HG03571 (cell line): ENCODE data around the gene EPHB2.
"Not testable (repeated sequence)": the region's sequence is repeated elsewhere in the genome, so short reads cannot be mapped to it uniquely, and the experiment has no call there.

Source experiments
- ATAC-seq: cut with Tn5 transposase; IDR thresholded peaks from one replicate; pipeline ENCODE4 v1.9.1; 2021; ENCODE audit not compliant: unreplicated experiment

EPHB2 gene

DNA sequence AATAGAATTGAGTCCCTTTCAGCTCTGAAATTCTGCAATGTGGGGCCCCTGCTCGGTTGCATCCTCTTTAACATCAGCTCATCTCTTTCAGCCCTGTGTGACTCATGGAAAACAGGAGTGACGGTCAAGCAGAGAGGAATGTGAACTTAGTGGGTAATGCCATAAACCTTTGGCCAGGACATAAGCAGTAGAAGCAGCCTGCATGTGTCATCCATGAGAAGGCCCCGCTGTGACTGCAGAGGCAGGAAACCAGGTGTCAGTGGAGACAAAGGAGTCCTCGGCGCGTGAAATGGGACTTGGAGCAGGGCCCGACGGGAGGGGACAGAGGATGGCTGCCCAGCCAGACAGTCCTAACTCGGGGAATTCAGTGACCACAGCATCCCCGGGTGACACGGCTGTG, 21.1 kb upstream of the EPHB2 start:
- no peak for ATAC-seq

DNA sequence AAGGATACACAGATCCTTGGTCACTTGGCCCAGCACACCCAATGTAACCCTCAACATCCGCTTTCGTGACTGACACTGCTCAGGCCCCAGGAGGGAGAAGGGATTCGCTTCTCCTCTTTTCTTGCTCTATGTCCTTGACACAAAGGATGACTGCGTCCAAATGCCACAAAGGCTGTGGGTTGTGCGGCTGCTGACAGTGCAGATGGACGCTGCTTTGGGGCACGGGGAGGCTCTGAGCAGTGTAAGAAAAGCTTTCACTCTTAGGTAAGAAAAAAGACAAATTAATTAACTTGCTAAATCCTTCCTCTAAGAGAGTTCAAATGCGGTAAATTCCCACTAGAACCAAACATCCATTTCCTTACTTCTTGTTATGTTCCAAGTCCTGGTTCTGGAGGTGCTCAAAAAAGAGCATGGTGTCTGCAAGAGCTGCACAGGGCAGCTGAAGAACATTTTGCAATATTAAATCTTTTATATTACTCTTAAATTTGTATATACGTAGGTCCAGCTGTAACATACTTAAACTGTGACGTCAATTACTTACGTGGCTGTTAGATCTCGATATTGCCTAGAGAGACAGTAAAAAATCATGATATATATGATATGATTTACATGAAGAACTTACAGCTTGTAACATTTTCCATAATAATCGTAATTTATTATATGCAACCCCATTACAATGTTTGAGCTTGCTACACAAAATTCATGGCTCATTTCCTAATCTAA, 19.4 kb upstream of the EPHB2 start:
- ATAC-seq: no peak

DNA sequence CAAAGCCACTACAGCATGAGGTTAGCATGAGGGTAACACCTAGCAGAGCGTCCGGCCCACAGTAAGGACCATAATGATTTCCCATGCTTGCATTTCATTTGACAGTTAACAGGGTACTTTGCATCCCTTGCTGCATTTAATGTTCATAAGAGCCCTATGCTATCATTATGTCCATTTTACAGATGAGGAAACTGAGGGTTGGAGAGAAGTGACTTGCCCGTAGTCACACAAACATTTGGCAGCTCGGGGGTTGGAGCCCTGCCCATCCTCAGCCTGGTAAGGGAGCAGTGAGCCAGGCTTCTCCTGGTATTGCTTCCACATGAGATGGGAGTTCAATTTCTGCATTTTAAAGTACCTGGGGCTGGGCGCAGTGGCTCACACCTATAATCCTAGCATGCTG, 16.5 kb upstream of the EPHB2 start:
- ATAC-seq: no peak

DNA sequence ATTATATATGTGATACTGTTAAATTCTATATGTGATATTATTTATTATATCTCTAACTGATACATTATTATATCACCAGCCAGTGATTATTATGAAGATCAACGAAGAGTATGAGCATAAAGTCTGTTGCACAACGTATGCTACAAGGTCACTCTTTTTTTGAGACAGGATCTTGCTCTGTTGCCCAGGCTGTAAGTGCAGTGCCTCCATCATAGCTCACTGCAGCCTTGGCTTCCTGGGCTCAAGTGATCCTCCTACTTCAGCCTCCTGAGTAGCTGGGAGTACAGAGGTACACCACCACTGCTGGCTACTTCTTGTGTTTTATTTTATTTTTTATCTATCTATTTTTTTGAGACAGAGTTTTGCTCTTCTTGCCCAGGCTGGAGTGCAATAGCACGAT, 14.0 kb upstream of the EPHB2 start:
- ATAC-seq: no peak

- ATAC-seq: no peak
Observed at GRCh38 chr1:22697980-22698379, 12.7 kb upstream of the EPHB2 start.

- no peak for ATAC-seq
Observed at GRCh38 chr1:22699681-22700520, 10.7 kb upstream of the EPHB2 start.

GRCh38 chr1:22702296-22703085, 8.1 kb upstream of the EPHB2 start:
- ATAC-seq: no peak

GRCh38 chr1:22704440-22705067, 6.1 kb upstream of the EPHB2 start:
- no peak for ATAC-seq

DNA sequence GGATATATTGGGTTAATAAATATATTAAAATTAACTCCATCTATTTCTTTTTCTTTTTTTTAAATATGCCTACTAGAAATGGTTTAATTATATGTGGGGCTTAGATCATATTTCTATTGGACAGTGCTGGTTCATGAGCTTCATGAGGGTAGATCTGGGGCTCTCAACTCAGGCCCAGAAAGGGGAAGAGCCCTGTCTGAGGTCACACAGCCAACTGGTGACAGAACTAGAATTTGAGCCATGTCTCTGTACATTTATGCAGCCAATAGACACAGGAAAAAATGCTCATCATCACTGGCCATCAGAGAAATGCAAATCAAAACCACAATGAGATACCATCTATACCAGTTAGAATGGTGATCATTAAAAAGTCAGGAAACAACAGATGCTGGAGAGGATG, 5.1 kb upstream of the EPHB2 start:
- no peak for ATAC-seq

GRCh38 chr1:22706100-22706499, 4.5 kb upstream of the EPHB2 start:
- not testable (repeated sequence) for ATAC-seq

GRCh38 chr1:22708777-22709176, 1.9 kb upstream of the EPHB2 start:
- ATAC-seq: no peak

DNA sequence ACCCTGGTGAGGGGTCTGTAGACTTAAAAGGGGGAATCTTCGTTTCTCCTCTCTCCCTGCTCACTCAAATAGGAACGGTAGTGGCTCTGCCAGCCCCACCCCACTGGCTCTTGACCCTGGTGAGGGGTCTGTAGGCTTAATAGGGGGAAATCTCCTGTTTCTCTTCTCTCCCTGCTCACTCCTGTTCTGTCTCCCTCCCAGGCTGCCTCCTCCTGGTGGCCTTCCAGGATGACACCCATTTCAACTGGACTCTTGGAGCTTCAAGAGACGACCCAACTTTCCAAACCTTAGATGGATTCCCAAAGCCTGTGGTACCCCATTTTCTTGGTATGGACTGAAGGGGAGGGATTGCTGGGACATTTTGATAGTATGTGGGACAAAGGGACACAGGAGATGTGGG, 1.4 kb upstream of the EPHB2 start:
- ATAC-seq: no peak

DNA sequence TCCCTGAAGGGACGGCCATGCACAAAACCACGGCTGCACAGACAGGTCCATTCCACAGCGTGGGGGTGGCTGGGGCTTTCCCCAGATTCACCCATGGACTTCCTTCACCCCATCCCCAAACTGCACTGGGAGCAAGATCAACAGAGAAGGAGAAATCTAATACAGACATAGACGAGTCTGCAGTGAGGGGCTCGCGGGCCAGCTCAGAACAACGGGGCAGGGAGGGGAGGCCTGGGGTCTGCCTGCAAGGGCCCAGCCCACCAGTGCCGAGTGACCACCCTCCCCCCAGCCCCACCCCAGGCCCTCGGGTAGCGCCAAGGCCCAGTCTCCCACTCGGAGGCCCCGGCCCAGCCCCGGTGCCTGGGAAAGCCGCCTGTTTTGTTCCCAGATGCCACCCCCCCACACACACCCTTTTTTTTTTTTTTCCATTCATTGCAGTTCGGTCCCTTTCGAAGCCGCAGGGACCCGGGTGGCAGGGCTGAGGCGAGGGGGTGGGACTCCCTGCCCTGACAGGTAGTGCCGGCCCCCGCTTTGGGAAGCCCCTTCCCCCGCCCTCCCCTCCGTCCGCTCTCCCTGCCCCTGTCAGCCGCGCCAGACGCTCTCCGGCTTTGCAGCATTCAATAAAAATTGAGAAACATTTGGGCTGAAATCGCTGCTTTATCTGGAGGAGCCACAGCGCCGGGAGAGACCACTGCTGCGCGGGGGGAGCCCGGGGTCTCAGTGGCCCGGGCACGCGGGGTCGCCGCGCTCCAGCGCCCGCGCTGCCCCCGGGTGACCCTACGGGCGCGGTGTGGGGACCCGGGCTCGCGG, 543 bp upstream of the EPHB2 start:
- no peak for ATAC-seq

DNA sequence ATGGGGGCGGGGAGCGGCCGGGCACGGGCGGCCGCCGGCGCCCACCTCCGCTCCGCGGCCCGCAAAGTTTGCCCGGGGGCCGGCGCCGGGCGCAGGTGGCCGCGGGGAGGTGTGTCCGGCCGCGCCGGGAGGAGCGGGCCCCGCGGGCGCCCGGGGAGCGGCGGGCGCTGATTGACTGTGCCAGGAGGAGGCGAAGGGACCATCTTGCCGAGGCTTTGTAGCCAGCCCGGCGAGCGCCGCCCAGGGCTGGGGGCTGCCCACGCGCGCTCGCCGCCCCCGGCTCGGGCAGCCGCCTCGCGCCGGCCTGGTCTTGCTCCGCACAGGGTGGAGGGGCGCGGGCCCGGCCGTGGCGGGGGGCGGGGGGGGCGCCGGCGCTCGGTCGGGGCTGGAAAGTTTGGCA, 432 bp downstream of the EPHB2 start:
- ATAC-seq: no peak

- ATAC-seq: no peak
Observed at GRCh38 chr1:22711591-22712501, 1.2 kb downstream of the EPHB2 start.

GRCh38 chr1:22712502-22713271, 2.0 kb downstream of the EPHB2 start:
- no peak for ATAC-seq

GRCh38 chr1:22714455-22714854, 3.8 kb downstream of the EPHB2 start:
- no peak for ATAC-seq

DNA sequence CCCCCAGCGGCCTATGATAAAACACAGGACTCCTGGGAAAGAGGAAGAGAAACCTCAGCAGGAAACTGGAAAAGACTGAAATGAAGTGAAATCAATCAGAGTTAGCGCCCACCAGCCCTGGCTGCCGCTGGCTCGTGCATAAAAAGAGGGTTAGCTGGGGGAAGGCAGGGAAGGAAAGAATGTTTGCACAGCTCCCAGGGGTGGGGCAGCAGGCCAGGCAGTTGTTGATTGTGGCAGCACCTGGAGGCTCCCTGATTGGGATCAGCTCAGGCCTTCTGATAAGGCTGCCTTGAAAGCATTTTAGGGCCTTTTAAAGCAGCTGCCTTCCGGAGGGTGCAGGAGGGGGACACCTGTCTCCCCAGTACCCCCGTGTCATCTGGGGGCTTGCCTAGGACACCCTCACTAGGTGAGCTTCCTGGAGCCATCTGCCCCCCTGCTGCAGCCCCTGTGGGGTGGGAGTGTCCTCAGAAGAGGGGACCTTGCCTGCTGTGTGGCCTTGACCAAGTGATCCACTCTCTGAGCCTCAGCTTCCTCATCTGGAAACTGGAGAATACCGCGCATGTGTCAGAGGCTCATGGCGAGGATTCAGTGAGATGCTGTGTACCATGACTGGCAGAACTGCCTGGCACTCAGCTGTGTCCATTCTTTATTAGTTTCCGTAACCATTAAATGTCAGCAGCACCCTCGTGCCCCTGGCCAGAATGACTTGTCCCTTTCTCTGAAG, 6.6 kb downstream of the EPHB2 start:
- ATAC-seq: no peak
